HG03280 (cell line): Measurements from ENCODE around the gene UNC45A.
A peak's percentile ranks its signal among the peaks of the same experiment; 100 is the strongest.

Experiments used
- ATAC-seq: cut with Tn5 transposase; IDR thresholded peaks from one replicate; pipeline ENCODE4 v1.9.1; 2021; ENCODE audit warnings: mild to moderate bottlenecking, moderate library complexity; ENCODE audit not compliant: unreplicated experiment

Gene UNC45A

GRCh38 chr15:90941038-90941437 lies 6.0 kb downstream of the UNC45A start:
- no peak for ATAC-seq

- no peak for ATAC-seq
Observed at GRCh38 chr15:90942354-90943120, 7.5 kb downstream of the UNC45A start.

GRCh38 chr15:90945091-90945490 lies 10.0 kb downstream of the UNC45A start:
- no peak for ATAC-seq

- ATAC-seq: no peak
Observed at GRCh38 chr15:90946538-90946937, 11.5 kb downstream of the UNC45A start.

GRCh38 chr15:90946941-90947576 lies 12.0 kb downstream of the UNC45A start:
- no peak for ATAC-seq

GRCh38 chr15:90947577-90948357 lies 12.7 kb downstream of the UNC45A start:
- no peak for ATAC-seq

GRCh38 chr15:90948506-90948905 lies 13.4 kb downstream of the UNC45A start:
- ATAC-seq: no peak

GRCh38 chr15:90949979-90950675 lies 15.0 kb downstream of the UNC45A start:
- ATAC-seq: no peak

GRCh38 chr15:90950676-90951075 lies 15.6 kb downstream of the UNC45A start:
- ATAC-seq: no peak

- ATAC-seq: no peak
Observed at GRCh38 chr15:90952901-90953677, 18.0 kb downstream of the UNC45A start.

- no peak for ATAC-seq
Observed at GRCh38 chr15:90953947-90954711, 19.0 kb downstream of the UNC45A start.

GRCh38 chr15:90954712-90955623 lies 19.9 kb downstream of the UNC45A start, which contains the start of gene RCCD1:
RCCD1 (plus strand) TSS chr15:90954884; CDS start chr15:90956735, 1,851 bp downstream.
- peak; percentile 89 for ATAC-seq

- no peak for ATAC-seq
Observed at GRCh38 chr15:90955624-90956273, 20.7 kb downstream of the UNC45A start.

GRCh38 chr15:90956274-90957030 lies 21.4 kb downstream of the UNC45A start:
- ATAC-seq: no peak

- no peak for ATAC-seq
Observed at GRCh38 chr15:90957031-90957790, 22.1 kb downstream of the UNC45A start.

- ATAC-seq: no peak
Observed at GRCh38 chr15:90957791-90958190, 22.7 kb downstream of the UNC45A start.
